GM23338 (cell line): ENCODE measurements around the gene BTBD9. TPM values are rescaled to one million over a fixed set of nuclear protein-coding genes. Genes with fewer than 3 reads are reported as not detected.

Source experiments
- ATAC-seq: fragments of 200-7000 bp; cut with Tn5 transposase; 3 replicates; pipeline ENCODE4 v1.9.1; 2020
- DNase-seq: peaks from one replicate; pipeline ENCODE4 v3.0.0-alpha.2; 2015; ENCODE audit warnings: low spot score
- H2AFZ ChIP-seq: fragments of 200-600 bp; sonication (generic); 2 replicates; pipeline ENCODE4 v1.8.0; 2016; ENCODE audit warnings: antibody characterized with exemption, mild to moderate bottlenecking, moderate library complexity
- H3F3A ChIP-seq: fragments of 200-600 bp; sonication (generic); replicated peaks from 2 replicates; pipeline ENCODE4 v1.8.0; 2017; ENCODE audit warnings: antibody characterized with exemption, mixed run types, low read depth
- H3K27ac ChIP-seq: fragments of 200-600 bp; sonication (generic); 2 replicates; pipeline ENCODE4 v1.6.1; 2016; ENCODE audit warnings: low read depth
- H3K27me3 ChIP-seq: fragments of 200-600 bp; sonication (generic); 2 replicates; pipeline ENCODE4 v1.8.0; 2016; ENCODE audit warnings: mild to moderate bottlenecking, mixed run types, moderate library complexity; ENCODE audit not compliant: insufficient read depth
- H3K36me3 ChIP-seq: fragments of 200-600 bp; sonication (generic); 2 replicates; pipeline ENCODE4 v1.8.0; 2016; ENCODE audit warnings: mild to moderate bottlenecking; ENCODE audit not compliant: insufficient read depth
- H3K4me1 ChIP-seq: fragments of 200-600 bp; sonication (generic); 2 replicates; pipeline ENCODE4 v1.8.0; 2016; ENCODE audit warnings: mild to moderate bottlenecking, moderate library complexity; ENCODE audit not compliant: insufficient read depth
- H3K4me2 ChIP-seq: fragments of 200-600 bp; sonication (generic); 2 replicates; pipeline ENCODE4 v1.7.1; 2017; ENCODE audit warnings: mixed run types
- H3K4me3 ChIP-seq: fragments of 200-600 bp; sonication (generic); 2 replicates; pipeline ENCODE4 v1.6.1; 2016; ENCODE audit warnings: mixed run types
- H3K79me2 ChIP-seq: fragments of 200-600 bp; sonication (generic); replicated peaks from 2 replicates; pipeline ENCODE4 v1.8.0; 2017; ENCODE audit warnings: mild to moderate bottlenecking; ENCODE audit not compliant: insufficient read depth
- H3K9me2 ChIP-seq: fragments of 200-600 bp; sonication (generic); 2 replicates; pipeline ENCODE4 v1.8.0; 2017; ENCODE audit not compliant: insufficient read depth
- H4K20me1 ChIP-seq: fragments of 200-600 bp; sonication (generic); replicated peaks from 2 replicates; pipeline ENCODE4 v1.8.0; 2017; ENCODE audit warnings: mild to moderate bottlenecking; ENCODE audit not compliant: insufficient read depth
- H3K27ac Mint-ChIP-seq: 2 replicates; pipeline ENCODE4 v1.8.0; 2020; ENCODE audit warnings: inconsistent platforms, mild to moderate bottlenecking, moderate library complexity, mixed read lengths
- H3K27me3 Mint-ChIP-seq: 3 replicates; pipeline ENCODE4 v1.8.0; 2022; ENCODE audit warnings: low read depth, mild to moderate bottlenecking, moderate library complexity, mixed read lengths, inconsistent platforms; ENCODE audit not compliant: insufficient read depth, poor library complexity
- H3K36me3 Mint-ChIP-seq: 3 replicates; pipeline ENCODE4 v1.8.0; 2021; ENCODE audit warnings: low read depth, mild to moderate bottlenecking, inconsistent platforms, moderate library complexity, mixed read lengths
- H3K4me1 Mint-ChIP-seq: 3 replicates; pipeline ENCODE4 v1.8.0; 2020; ENCODE audit warnings: mild to moderate bottlenecking, inconsistent platforms, mixed read lengths
- H3K4me3 Mint-ChIP-seq: 3 replicates; pipeline ENCODE4 v1.8.0; 2021; ENCODE audit warnings: moderate library complexity, mild to moderate bottlenecking, inconsistent platforms, mixed read lengths
- H3K9me3 Mint-ChIP-seq: 3 replicates; pipeline ENCODE4 v1.8.0; 2020; ENCODE audit warnings: moderate library complexity, mild to moderate bottlenecking, inconsistent platforms, mixed read lengths
- CREB1 ChIP-seq: fragments of 250-450 bp; sonication (Bioruptor Pico); IDR thresholded peaks from 2 replicates; pipeline ENCODE4 v1.5.0; 2020; ENCODE audit warnings: low read depth, mild to moderate bottlenecking, moderate library complexity
- EZH2phosphoT487 ChIP-seq: fragments of 200-600 bp; sonication (generic); IDR thresholded peaks from one replicate; pipeline ENCODE4 v1.8.1; 2018; ENCODE audit warnings: antibody characterized with exemption; ENCODE audit not compliant: unreplicated experiment
- JUNB ChIP-seq: IDR thresholded peaks from one replicate; pipeline ENCODE4 v1.6.1; 2016; ENCODE audit warnings: antibody characterized with exemption; ENCODE audit not compliant: unreplicated experiment
- POLR2AphosphoS5 ChIP-seq: IDR thresholded peaks from 2 replicates; pipeline ENCODE4 v1.6.1; 2016; ENCODE audit warnings: antibody characterized with exemption, low read depth
- STAT1 ChIP-seq: IDR thresholded peaks from one replicate; pipeline ENCODE4 v1.6.1; 2016; ENCODE audit warnings: antibody characterized with exemption; ENCODE audit not compliant: unreplicated experiment
- ZNF114 ChIP-seq: fragments of 250-450 bp; sonication (Bioruptor Pico); IDR thresholded peaks from 2 replicates; pipeline ENCODE4 v1.5.0; 2020; ENCODE audit warnings: mild to moderate bottlenecking, moderate library complexity
- ZNF331 ChIP-seq: fragments of 250-450 bp; sonication (Bioruptor Pico); IDR thresholded peaks from 2 replicates; pipeline ENCODE4 v1.5.0; 2020; ENCODE audit warnings: low read depth, mild to moderate bottlenecking, moderate library complexity
- polyA plus RNA-seq: library from polyadenylated mRNA; unstranded; fragments of >200 nt; fragmentation: Nextera tagmentation; extraction: Ambion mirVana; gene quantifications from 2 replicates; pipeline ENCODE4 v1.2.1, GENCODE V29; 2016
- total RNA-seq: library from RNA; depleted of rRNA; stranded (reverse); fragments of >200 nt; shearing (Covaris generic); gene quantifications from 2 replicates; pipeline ENCODE4 v1.2.3, GENCODE V29; 2014
- TF ChIP-seq, protein P1 (sequence below), 2 experiments: fragments of 200-600 bp in 1 of 2; sonication (generic) in 1 of 2; conservative IDR thresholded peaks; 2 replicates each; pipeline versions ENCODE4 v1.5.1 to v1.6.1; 2016 to 2017; ENCODE audit warnings: antibody characterized with exemption in 2 of 2, low read depth in 2 of 2, mild to moderate bottlenecking in 2 of 2, moderate library complexity in 1 of 2
- TF ChIP-seq, protein P2 (sequence below): IDR thresholded peaks from one replicate; pipeline ENCODE4 v1.6.1; 2018; ENCODE audit warnings: antibody characterized with exemption; ENCODE audit not compliant: unreplicated experiment
- TF ChIP-seq, protein P3 (sequence below): fragments of 250-450 bp; sonication (Bioruptor Pico); IDR thresholded peaks from 2 replicates; pipeline ENCODE4 v1.5.0; 2020; ENCODE audit warnings: mild to moderate bottlenecking, moderate library complexity

The BTBD9 gene
- total and polyA plus RNA-seq, 2 experiments from 2014 or later, result 4.2 to 5.3 TPM

DNA sequence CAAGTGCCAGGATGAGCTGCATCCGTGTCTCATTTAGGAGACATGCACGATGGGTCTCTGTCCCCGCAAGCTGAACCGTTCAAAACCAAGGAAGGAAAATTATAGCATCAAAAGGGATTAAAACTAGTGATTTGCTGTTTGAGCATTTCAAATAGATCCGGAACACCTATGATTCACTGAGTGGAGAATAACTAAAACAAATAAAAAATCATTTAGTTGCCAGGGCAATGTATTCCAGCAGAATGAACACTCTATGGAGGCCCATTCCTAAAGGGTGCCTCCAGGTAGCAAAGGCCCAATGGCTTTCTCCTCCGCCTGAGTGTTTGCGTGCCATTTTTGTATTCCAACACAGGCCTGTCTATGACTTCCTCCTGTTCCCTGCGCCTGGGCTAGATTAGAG lies 465.4 kb downstream of the BTBD9 start:
- Histone ChIP-seq H3K27ac (no peak overlapping the region), H3F3A (no peaks in the 10 kb centered on the region), H4K20me1 (no peaks in the 10 kb centered on the region), H2AFZ (no peak overlapping the region), H3K9me2 (no peaks in the 10 kb centered on the region), H3K4me2 (no peak overlapping the region), H3K36me3 (no peaks in the 10 kb centered on the region), H3K79me2 (no peaks in the 10 kb centered on the region), H3K4me1 (peaks cover 11% of the 10 kb centered on the region; the same call in 1 of the 2 replicates), H3K4me3 (no peak overlapping the region), H3K27me3 (no peaks in the 10 kb centered on the region)
- ATAC-seq (no peak), DNase-seq (no peak)
- no peak overlapping the region for H3K4me3 Mint-ChIP-seq
- peaks cover 23% of the 10 kb centered on the region for H3K27me3 Mint-ChIP-seq
- H3K4me1 Mint-ChIP-seq, result peaks cover 53% of the 10 kb centered on the region
- TF ChIP-seq ZNF331 (CRISPR knock-in tag) (no peak), CREB1 (CRISPR knock-in tag) (no peak), STAT1 (no peak), POLR2AphosphoS5 (no peak), ZNF114 (no peak), JUNB (no peak)
- TF ChIP-seq, protein P1, sequence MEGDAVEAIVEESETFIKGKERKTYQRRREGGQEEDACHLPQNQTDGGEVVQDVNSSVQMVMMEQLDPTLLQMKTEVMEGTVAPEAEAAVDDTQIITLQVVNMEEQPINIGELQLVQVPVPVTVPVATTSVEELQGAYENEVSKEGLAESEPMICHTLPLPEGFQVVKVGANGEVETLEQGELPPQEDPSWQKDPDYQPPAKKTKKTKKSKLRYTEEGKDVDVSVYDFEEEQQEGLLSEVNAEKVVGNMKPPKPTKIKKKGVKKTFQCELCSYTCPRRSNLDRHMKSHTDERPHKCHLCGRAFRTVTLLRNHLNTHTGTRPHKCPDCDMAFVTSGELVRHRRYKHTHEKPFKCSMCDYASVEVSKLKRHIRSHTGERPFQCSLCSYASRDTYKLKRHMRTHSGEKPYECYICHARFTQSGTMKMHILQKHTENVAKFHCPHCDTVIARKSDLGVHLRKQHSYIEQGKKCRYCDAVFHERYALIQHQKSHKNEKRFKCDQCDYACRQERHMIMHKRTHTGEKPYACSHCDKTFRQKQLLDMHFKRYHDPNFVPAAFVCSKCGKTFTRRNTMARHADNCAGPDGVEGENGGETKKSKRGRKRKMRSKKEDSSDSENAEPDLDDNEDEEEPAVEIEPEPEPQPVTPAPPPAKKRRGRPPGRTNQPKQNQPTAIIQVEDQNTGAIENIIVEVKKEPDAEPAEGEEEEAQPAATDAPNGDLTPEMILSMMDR (conservative IDR thresholded peaks at IDR 0.05; ENCODE audit: low read depth in 2 of 2), result no peak
- TF ChIP-seq, protein P2, sequence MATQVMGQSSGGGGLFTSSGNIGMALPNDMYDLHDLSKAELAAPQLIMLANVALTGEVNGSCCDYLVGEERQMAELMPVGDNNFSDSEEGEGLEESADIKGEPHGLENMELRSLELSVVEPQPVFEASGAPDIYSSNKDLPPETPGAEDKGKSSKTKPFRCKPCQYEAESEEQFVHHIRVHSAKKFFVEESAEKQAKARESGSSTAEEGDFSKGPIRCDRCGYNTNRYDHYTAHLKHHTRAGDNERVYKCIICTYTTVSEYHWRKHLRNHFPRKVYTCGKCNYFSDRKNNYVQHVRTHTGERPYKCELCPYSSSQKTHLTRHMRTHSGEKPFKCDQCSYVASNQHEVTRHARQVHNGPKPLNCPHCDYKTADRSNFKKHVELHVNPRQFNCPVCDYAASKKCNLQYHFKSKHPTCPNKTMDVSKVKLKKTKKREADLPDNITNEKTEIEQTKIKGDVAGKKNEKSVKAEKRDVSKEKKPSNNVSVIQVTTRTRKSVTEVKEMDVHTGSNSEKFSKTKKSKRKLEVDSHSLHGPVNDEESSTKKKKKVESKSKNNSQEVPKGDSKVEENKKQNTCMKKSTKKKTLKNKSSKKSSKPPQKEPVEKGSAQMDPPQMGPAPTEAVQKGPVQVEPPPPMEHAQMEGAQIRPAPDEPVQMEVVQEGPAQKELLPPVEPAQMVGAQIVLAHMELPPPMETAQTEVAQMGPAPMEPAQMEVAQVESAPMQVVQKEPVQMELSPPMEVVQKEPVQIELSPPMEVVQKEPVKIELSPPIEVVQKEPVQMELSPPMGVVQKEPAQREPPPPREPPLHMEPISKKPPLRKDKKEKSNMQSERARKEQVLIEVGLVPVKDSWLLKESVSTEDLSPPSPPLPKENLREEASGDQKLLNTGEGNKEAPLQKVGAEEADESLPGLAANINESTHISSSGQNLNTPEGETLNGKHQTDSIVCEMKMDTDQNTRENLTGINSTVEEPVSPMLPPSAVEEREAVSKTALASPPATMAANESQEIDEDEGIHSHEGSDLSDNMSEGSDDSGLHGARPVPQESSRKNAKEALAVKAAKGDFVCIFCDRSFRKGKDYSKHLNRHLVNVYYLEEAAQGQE, result no peak
- no peaks in the 10 kb centered on the region for H3K36me3 Mint-ChIP-seq
- H3K9me3 Mint-ChIP-seq, result no peaks in the 10 kb centered on the region
- H3K27ac Mint-ChIP-seq, result no peak overlapping the region

DNA sequence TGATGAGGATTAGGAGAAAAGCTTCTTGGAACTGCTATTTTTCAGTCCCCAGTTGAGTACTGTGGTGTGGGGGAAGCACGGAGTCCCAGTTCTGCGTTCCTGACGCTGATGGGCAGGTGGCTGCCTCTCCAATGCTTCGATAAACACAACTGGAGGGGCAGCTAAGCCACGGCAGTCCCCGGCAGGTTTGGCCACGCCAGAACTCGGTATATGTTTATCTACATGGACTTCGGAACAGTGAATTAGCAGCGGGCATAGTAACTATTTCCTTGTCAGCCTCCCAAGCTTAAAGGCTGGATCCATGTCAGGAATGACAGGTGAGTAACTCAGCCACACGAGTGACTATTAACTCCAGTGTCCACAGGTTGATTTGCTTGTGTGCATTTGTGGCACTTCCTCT lies 465.8 kb downstream of the BTBD9 start:
- Mint-ChIP-seq H3K27me3 (peaks cover 22% of the 10 kb centered on the region), H3K27ac (no peak overlapping the region), H3K4me3 (no peak overlapping the region), H3K4me1 (peaks cover 50% of the 10 kb centered on the region), H3K9me3 (no peaks in the 10 kb centered on the region), H3K36me3 (no peaks in the 10 kb centered on the region)
- Histone ChIP-seq H3K4me3 (no peak overlapping the region), H3K79me2 (no peaks in the 10 kb centered on the region), H3K4me1 (peaks cover 11% of the 10 kb centered on the region; the same call in 1 of the 2 replicates), H4K20me1 (no peaks in the 10 kb centered on the region), H3K27me3 (no peaks in the 10 kb centered on the region), H3K9me2 (no peaks in the 10 kb centered on the region), H2AFZ (no peak overlapping the region), H3K27ac (no peak overlapping the region), H3K4me2 (no peak overlapping the region), H3F3A (no peaks in the 10 kb centered on the region), H3K36me3 (no peaks in the 10 kb centered on the region)
- DNase-seq (no peak), ATAC-seq (no peak)
- TF ChIP-seq EZH2phosphoT487 (no peak), ZNF114 (no peak), JUNB (no peak)
- TF ChIP-seq, protein P3, sequence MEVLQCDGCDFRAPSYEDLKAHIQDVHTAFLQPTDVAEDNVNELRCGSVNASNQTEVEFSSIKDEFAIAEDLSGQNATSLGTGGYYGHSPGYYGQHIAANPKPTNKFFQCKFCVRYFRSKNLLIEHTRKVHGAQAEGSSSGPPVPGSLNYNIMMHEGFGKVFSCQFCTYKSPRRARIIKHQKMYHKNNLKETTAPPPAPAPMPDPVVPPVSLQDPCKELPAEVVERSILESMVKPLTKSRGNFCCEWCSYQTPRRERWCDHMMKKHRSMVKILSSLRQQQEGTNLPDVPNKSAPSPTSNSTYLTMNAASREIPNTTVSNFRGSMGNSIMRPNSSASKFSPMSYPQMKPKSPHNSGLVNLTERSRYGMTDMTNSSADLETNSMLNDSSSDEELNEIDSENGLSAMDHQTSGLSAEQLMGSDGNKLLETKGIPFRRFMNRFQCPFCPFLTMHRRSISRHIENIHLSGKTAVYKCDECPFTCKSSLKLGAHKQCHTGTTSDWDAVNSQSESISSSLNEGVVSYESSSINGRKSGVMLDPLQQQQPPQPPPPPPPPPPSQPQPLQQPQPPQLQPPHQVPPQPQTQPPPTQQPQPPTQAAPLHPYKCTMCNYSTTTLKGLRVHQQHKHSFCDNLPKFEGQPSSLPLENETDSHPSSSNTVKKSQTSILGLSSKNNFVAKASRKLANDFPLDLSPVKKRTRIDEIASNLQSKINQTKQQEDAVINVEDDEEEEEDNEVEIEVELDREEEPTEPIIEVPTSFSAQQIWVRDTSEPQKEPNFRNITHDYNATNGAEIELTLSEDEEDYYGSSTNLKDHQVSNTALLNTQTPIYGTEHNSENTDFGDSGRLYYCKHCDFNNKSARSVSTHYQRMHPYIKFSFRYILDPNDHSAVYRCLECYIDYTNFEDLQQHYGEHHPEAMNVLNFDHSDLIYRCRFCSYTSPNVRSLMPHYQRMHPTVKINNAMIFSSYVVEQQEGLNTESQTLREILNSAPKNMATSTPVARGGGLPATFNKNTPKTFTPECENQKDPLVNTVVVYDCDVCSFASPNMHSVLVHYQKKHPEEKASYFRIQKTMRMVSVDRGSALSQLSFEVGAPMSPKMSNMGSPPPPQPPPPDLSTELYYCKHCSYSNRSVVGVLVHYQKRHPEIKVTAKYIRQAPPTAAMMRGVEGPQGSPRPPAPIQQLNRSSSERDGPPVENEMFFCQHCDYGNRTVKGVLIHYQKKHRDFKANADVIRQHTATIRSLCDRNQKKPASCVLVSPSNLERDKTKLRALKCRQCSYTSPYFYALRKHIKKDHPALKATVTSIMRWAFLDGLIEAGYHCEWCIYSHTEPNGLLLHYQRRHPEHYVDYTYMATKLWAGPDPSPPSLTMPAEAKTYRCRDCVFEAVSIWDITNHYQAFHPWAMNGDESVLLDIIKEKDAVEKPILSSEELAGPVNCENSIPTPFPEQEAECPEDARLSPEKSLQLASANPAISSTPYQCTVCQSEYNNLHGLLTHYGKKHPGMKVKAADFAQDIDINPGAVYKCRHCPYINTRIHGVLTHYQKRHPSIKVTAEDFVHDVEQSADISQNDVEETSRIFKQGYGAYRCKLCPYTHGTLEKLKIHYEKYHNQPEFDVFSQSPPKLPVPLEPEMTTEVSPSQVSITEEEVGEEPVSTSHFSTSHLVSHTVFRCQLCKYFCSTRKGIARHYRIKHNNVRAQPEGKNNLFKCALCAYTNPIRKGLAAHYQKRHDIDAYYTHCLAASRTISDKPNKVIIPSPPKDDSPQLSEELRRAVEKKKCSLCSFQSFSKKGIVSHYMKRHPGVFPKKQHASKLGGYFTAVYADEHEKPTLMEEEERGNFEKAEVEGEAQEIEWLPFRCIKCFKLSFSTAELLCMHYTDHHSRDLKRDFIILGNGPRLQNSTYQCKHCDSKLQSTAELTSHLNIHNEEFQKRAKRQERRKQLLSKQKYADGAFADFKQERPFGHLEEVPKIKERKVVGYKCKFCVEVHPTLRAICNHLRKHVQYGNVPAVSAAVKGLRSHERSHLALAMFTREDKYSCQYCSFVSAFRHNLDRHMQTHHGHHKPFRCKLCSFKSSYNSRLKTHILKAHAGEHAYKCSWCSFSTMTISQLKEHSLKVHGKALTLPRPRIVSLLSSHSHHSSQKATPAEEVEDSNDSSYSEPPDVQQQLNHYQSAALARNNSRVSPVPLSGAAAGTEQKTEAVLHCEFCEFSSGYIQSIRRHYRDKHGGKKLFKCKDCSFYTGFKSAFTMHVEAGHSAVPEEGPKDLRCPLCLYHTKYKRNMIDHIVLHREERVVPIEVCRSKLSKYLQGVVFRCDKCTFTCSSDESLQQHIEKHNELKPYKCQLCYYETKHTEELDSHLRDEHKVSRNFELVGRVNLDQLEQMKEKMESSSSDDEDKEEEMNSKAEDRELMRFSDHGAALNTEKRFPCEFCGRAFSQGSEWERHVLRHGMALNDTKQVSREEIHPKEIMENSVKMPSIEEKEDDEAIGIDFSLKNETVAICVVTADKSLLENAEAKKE (CRISPR knock-in tag), result no peak
